HepG2 (cell line): ENCODE measurements around the gene CTDSP1. TPM values are rescaled to one million over a fixed set of nuclear protein-coding genes. Genes with fewer than 3 reads are reported as not detected.

Source experiments
- BATF2 ChIP-seq: sonication (generic); formaldehyde crosslinking; IDR thresholded peaks from 2 replicates; pipeline ENCODE4 v1.8.0; 2022; ENCODE audit warnings: mild to moderate bottlenecking, missing genetic modification reagents, moderate library complexity
- EED ChIP-seq: sonication (generic); formaldehyde crosslinking; IDR thresholded peaks from 2 replicates; pipeline ENCODE4 v1.5.0; 2020; ENCODE audit warnings: mild to moderate bottlenecking, missing genetic modification reagents
- EHMT2 ChIP-seq: fragments of 200-600 bp; sonication (generic); IDR thresholded peaks from 2 replicates; pipeline ENCODE4 v1.7.0; 2017; ENCODE audit warnings: antibody characterized with exemption, low read depth, low read length, borderline replicate concordance
- ELF4 ChIP-seq: sonication (generic); formaldehyde crosslinking; IDR thresholded peaks from 2 replicates; pipeline ENCODE4 v1.5.0; 2020; ENCODE audit warnings: missing genetic modification reagents, mild to moderate bottlenecking, moderate library complexity, borderline replicate concordance
- FOXA3 ChIP-seq: IDR thresholded peaks from 2 replicates; pipeline ENCODE4 v1.6.1; 2016; ENCODE audit warnings: missing genetic modification reagents, missing compliant biosample characterization
- HOXA5 ChIP-seq: sonication (generic); formaldehyde crosslinking; IDR thresholded peaks from 2 replicates; pipeline ENCODE4 v1.4.0; 2020; ENCODE audit warnings: missing genetic modification reagents
- KLF13 ChIP-seq: sonication (generic); formaldehyde crosslinking; IDR thresholded peaks from 2 replicates; pipeline ENCODE4 v1.4.0; 2020; ENCODE audit warnings: mild to moderate bottlenecking, missing genetic modification reagents
- MXD3 ChIP-seq: IDR thresholded peaks from 2 replicates; pipeline ENCODE4 v1.6.1; 2016; ENCODE audit warnings: mild to moderate bottlenecking, missing biosample characterization, missing genetic modification reagents
- NAIF1 ChIP-seq: sonication (generic); formaldehyde crosslinking; IDR thresholded peaks from 2 replicates; pipeline ENCODE4 v1.5.0; 2020; ENCODE audit warnings: mild to moderate bottlenecking, missing genetic modification reagents, borderline replicate concordance
- NFIC ChIP-seq: IDR thresholded peaks from 2 replicates; pipeline ENCODE4 v1.6.1; 2012; ENCODE audit warnings: mild to moderate bottlenecking, low read length, inconsistent platforms
- REXO4 ChIP-seq: sonication (generic); formaldehyde crosslinking; IDR thresholded peaks from 2 replicates; pipeline ENCODE4 v1.8.0; 2022; ENCODE audit warnings: missing genetic modification reagents, mild to moderate bottlenecking, borderline replicate concordance
- SALL1 ChIP-seq: sonication (generic); formaldehyde crosslinking; IDR thresholded peaks from 2 replicates; pipeline ENCODE4 v1.8.0; 2022; ENCODE audit warnings: mild to moderate bottlenecking, missing genetic modification reagents
- SMAD9 ChIP-seq: sonication (generic); formaldehyde crosslinking; IDR thresholded peaks from 2 replicates; pipeline ENCODE4 v1.5.1; 2020; ENCODE audit warnings: mild to moderate bottlenecking, missing genetic modification reagents
- TEF ChIP-seq: sonication (generic); formaldehyde crosslinking; IDR thresholded peaks from 2 replicates; pipeline ENCODE4 v1.5.0; 2020; ENCODE audit warnings: missing genetic modification reagents
- ZBTB4 ChIP-seq: sonication (generic); formaldehyde crosslinking; IDR thresholded peaks from 2 replicates; pipeline ENCODE4 v1.4.0; 2020; ENCODE audit warnings: missing genetic modification reagents, mild to moderate bottlenecking, borderline replicate concordance
- ZBTB7B ChIP-seq: sonication (generic); formaldehyde crosslinking; IDR thresholded peaks from 2 replicates; pipeline ENCODE4 v1.4.0; 2020; ENCODE audit warnings: missing genetic modification reagents
- ZFP36 ChIP-seq: fragments of 150-350 bp; IDR thresholded peaks from 2 replicates; pipeline ENCODE4 v1.6.1; 2018; ENCODE audit warnings: borderline replicate concordance, low read length, low read depth; ENCODE audit not compliant: partially characterized antibody
- ZIK1 ChIP-seq: sonication (generic); formaldehyde crosslinking; IDR thresholded peaks from 2 replicates; pipeline ENCODE4 v1.5.0; 2020; ENCODE audit warnings: mild to moderate bottlenecking, low read depth, missing genetic modification reagents, borderline replicate concordance
- ZNF34 ChIP-seq: sonication (generic); formaldehyde crosslinking; IDR thresholded peaks from 2 replicates; pipeline ENCODE4 v1.4.0; 2020; ENCODE audit warnings: mild to moderate bottlenecking, missing genetic modification reagents, borderline replicate concordance
- ZNF431 ChIP-seq: sonication (generic); formaldehyde crosslinking; IDR thresholded peaks from 2 replicates; pipeline ENCODE4 v1.9.0; 2022; ENCODE audit warnings: missing genetic modification reagents, low read depth, mild to moderate bottlenecking, borderline replicate concordance
- ZNF577 ChIP-seq: sonication (generic); formaldehyde crosslinking; IDR thresholded peaks from 2 replicates; pipeline ENCODE4 v1.4.0; 2020; ENCODE audit warnings: mild to moderate bottlenecking, low read depth, missing genetic modification reagents, borderline replicate concordance
- ZNF614 ChIP-seq: IDR thresholded peaks from 2 replicates; pipeline ENCODE4 v1.6.1; 2018; ENCODE audit warnings: missing biosample characterization, missing genetic modification reagents, inconsistent platforms, borderline replicate concordance
- ZNF615 ChIP-seq: sonication (generic); formaldehyde crosslinking; IDR thresholded peaks from 2 replicates; pipeline ENCODE4 v1.5.0; 2020; ENCODE audit warnings: mild to moderate bottlenecking, missing genetic modification reagents, borderline replicate concordance
- ZNF713 ChIP-seq: sonication (generic); formaldehyde crosslinking; IDR thresholded peaks from 2 replicates; pipeline ENCODE4 v1.4.0; 2020; ENCODE audit warnings: mild to moderate bottlenecking, missing genetic modification reagents
- ZNF720 ChIP-seq: sonication (generic); formaldehyde crosslinking; IDR thresholded peaks from 2 replicates; pipeline ENCODE4 v1.4.0; 2020; ENCODE audit warnings: missing genetic modification reagents
- polyA plus RNA-seq, 8 experiments: library from polyadenylated mRNA; depleted of rRNA in 3 of 8; stranded (reverse) in 7 of 8; unstranded in 1 of 8; fragments of >200 nt; fragmentation: Illumina TruSeq in 4 of 8; extraction: Trizol in 4 of 8; gene quantifications; 2 replicates each; pipeline versions ENCODE4 v1.2.1 to v1.2.3, GENCODE V29; 2011 to 2016; ENCODE audit warnings: low read depth in 4 of 8, missing spikeins in 1 of 8, mixed read lengths in 1 of 8; ENCODE audit not compliant: insufficient read depth in 1 of 8
- total RNA-seq, 5 experiments: library from RNA; depleted of rRNA; stranded (reverse); fragments of >200 nt; fragmentation: Illumina TruSeq; extraction: Trizol; gene quantifications; 2 replicates each; pipeline ENCODE4 v1.2.3, GENCODE V29; 2016; ENCODE audit warnings: low read depth in 1 of 5

Gene CTDSP1
- total and polyA plus RNA-seq, 2 of the 13 experiments (the other 11 are each of a cell fraction or from before 2014, with no cell fraction given) = 91.0 to 268 TPM

GRCh38 chr2:218405746-218406208, 6.1 kb downstream of the CTDSP1 start (continued):
- TF ChIP-seq ZNF615 (CRISPR knock-in tag) (peak; percentile 67; the same call in 1 of the 2 replicates), HOXA5 (CRISPR knock-in tag) (no peak), ZNF614 (CRISPR knock-in tag) (no peak; the same call in 1 of the 2 replicates), KLF13 (CRISPR knock-in tag) (no peak), FOXA3 (no peak; the same call in 1 of the 2 replicates), ZNF577 (CRISPR knock-in tag) (no peak), ZNF720 (CRISPR knock-in tag) (no peak), ELF4 (CRISPR knock-in tag) (no peak), EED (CRISPR knock-in tag) (no peak), NFIC (no peak), SALL1 (CRISPR knock-in tag) (peak; percentile 71; the same call in 1 of the 2 replicates), NAIF1 (CRISPR knock-in tag) (peak; percentile 64; the same call in 1 of the 2 replicates), EHMT2 (no peak), ZIK1 (CRISPR knock-in tag) (no peak), BATF2 (CRISPR knock-in tag) (no peak), ZBTB7B (CRISPR knock-in tag) (peak; percentile 85), TEF (CRISPR knock-in tag) (no peak), ZNF713 (CRISPR knock-in tag) (no peak), ZFP36 (no peak), MXD3 (CRISPR knock-in tag) (peak; percentile 22; the same call in 1 of the 2 replicates), REXO4 (no peak), ZNF34 (CRISPR knock-in tag) (0 out of 2 replicates have a peak, but pooled peaks have one; percentile 22), ZBTB4 (CRISPR knock-in tag) (0 out of 2 replicates have a peak, but pooled peaks have one; percentile 90), SMAD9 (CRISPR knock-in tag) (no peak), ZNF431 (0 out of 2 replicates have a peak, but pooled peaks have one; percentile 17)
